Activated CD4-positive, CD25-positive, alpha-beta regulatory T cell treated with anti-CD3 and anti-CD28 coated beads, Interleukin-2, amount 50 U/mL, for 24 hours (primary cell): ENCODE results near the gene CYP2U1.
"Not testable (repeated sequence)": the region's sequence is repeated elsewhere in the genome, so short reads cannot be mapped to it uniquely, and the experiment has no call there.

Source experiments
- ATAC-seq, 2 donors: fragments of 150-1000 bp; cut with Tn5 transposase; one replicate each; pipeline ENCODE4 v1.10.0; 2021; ENCODE audit warnings: mild to moderate bottlenecking in 1 of 2, moderate library complexity in 1 of 2

Gene CYP2U1

DNA sequence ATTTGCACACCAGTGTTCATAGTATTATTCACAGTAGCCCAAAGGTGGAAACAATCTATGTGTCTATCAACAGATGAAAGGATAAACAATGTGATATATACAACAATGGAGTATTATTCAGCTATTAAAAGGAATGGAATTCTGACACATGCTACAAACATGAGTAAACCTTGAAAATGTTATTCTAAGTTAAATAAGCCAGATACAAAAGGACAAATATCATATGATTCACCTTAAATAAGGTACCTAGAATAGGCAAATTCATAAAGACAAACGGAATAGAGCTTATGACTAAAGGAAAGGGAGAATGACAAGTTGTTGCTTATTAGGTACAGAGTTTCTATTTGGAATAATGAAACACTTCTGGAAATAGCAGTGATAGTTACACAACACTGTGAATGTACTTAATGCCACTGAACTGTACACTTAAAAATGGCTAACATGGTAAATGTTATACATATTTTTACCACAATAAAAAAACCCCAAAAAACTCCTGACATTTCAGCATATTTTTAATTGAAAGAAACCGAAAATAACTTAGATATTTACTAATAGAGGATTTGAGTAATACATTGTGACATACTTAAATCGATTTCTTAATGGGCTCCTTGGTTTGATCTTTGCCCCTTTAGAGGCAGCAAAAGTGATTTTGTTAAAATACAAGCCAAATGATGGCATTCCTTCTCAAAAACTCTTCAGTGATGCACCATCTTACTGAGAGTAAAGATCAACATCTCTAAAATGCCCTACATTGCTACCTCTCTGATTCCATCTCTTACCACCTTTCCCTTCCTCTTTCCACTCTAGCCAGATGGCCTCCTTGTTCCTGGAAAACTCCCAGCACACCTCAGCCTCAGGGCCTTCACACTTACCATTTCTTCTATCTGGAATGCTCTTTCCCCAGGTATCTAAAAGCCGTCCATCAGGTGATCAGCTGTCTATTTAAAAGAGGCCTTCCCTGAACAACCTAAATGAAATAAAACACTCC lies 8.6 kb upstream of the CYP2U1 start:
- ATAC-seq = no peak

DNA sequence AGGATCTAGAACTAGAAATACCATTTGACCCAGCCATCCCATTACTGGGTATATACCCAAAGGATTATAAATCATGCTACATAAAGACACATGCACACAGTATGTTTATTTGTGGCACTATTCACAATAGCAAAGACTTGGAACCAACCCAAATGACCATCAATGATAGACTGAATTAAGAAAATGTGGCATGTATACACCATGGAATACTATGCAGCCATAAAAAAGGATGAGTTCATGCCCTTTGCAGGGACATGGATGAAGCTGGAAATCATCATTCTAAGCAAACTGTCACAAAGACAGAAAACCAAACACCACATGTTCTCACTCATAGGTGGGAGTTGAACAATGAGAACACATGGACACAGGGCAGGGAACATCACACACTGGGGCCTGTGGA lies 5.6 kb upstream of the CYP2U1 start:
- ATAC-seq = not testable (repeated sequence)

DNA sequence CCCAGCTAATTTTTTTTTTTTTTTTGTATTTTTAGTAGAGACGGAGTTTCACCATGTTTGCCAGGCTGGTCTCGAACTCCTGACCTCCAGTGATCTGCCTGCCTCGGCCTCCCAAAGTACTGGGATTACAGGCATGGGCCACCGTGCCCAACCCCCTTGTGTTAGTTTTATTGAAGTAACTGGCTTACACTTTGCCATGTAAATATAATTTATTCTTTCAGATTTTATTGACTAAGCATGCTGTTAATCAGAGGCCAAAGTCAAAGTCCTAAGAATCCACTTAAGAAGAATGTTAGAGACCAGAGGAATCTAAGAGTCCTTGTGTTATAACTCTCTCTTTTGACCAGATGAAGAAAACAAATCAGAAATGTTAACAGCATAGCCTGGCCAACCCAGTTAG lies 4.5 kb upstream of the CYP2U1 start:
- ATAC-seq = not testable (repeated sequence)

DNA sequence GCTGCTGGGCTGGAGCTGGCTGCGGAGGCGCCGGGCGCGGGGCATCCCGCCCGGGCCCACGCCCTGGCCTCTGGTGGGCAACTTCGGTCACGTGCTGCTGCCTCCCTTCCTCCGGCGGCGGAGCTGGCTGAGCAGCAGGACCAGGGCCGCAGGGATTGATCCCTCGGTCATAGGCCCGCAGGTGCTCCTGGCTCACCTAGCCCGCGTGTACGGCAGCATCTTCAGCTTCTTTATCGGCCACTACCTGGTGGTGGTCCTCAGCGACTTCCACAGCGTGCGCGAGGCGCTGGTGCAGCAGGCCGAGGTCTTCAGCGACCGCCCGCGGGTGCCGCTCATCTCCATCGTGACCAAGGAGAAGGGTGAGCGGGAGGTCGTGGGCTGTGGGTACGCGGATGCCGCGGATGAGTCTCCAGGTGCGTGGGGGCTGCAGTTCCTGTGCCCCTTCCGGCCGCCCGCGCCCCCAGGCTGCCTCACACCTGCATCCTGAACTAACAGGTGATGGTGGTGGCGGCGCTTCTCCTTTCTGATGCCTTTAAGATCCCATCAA lies 499 bp downstream of the CYP2U1 start:
- ATAC-seq = peak; percentile 12 to 25

DNA sequence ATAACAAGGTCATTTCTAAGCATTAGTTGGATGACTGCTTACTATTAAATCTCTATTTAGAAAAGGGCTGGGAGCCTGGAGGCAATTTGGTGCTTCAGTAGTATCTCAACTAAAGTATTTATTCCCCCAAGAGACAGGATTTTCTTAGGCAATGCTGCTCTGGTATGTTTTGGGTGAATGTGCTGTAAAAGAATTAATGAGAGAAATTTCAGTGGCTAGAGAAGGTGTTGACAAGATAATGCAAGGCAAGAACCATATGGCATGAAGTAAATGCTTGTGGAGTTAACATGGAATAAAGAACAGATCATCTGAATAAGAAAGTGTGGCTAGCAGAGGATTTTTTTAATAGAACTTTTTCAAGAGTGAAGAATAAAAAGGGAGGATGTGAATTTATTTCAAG lies 3.9 kb downstream of the CYP2U1 start:
- no peak for ATAC-seq

DNA sequence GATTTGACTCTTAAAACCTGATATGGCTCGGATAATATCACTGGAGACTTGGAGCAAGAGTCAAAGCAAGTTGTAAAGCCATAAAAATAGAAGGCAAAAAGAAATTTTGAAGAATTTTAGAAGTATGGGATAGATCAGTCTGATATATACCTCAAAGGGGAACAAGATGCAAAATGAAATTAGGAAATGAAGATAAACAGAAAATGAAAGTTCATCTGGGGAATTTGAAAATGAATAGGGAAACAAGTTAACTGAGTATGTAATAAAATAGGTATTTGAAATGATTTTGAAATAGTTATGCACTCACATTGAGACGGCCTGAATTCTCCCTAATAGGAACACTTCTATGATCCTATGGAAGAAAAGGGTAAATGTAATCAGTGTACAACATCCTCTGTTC lies 5.7 kb downstream of the CYP2U1 start:
- ATAC-seq = no peak

DNA sequence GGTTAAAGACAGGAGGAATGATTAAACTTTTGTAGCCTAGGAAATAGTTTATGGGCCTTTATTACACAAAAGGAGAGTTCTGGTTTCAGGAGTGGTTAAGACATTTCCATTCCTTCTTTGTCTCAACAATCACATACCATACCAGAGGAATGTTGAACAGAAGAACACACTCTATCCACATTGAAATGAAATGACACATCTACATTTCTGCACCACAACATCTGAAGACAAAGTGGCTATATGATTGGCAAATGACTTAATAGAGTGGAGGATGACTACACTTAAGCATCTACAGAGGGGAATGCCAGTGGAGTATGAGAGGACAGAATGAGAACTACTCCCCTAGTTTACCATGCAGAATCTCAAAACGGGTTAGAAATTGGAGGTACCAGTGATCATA lies 8.0 kb downstream of the CYP2U1 start:
- no peak for ATAC-seq

DNA sequence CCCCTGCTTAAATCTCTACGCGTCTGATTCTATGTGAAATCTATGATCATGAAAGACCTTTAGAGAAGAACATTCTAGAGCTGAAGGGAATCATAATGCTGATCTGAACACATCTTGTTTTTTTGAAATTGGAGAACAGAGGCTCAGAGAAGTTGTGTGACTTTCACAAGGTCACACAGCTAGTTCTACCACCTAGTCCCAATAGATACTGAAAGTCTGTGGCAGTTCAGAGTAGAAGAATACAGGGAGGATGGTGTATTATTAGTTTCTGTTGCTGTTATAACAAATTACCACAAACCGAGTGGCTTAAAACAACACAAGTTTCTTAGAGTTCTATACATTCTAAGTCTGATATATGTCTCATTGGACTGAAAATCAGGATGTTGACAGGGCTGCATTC lies 14.5 kb downstream of the CYP2U1 start:
- no peak for ATAC-seq

DNA sequence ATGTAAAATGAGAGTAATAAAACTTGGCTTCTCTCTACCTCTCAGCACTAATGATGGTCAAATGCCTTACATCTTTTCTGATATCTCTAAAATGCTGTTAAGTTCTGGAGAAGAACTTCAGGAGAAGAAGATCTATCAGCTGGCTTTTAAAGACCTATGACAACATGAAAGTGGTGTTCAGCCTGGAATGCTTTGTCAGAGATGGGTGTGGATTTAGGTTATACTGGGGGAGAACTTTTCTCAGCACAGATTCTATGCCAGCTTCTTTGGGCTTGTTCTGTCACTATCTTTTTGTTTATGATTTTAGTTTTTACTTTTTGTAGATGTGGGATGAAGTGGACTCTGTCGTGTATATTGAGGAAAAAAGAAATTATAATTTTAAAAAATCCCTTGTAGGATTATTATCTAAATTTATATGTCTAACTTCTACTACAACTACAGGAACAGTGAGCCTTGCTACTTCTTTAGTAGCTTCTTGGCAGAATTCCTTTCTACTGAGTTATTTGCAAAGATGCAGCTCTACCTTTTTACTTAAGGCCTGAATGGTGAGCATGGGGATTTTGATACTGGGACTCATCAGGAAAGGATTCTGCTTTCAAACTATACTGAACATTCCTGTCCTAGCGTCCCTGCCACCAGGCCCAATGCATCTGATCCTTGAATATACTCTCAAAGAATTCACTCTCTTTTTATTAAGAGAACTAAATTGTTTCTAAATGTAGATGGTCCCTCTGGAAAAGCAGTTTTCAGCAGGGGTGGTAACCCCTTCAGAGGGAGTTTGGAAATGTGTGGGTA lies 19.6 kb downstream of the CYP2U1 start:
- ATAC-seq = no peak

DNA sequence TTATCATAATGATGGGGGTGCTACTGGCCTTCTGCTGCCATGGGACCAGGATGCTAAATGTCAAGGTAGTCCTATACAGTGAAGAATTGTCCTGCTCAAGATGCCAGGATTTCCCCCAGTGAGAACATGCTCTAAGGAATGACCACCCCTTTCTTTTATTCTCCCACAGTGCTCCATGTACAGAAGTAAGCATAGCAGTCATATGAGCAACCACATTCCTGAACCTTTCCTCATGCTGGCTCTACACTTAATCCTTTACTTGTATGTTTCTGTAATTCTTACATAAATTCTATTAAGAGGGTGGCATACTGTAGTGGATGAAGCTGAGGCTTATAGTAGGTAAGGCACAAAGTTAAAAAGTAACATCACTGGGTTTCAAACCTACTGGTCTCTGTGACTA lies 20.2 kb downstream of the CYP2U1 start:
- ATAC-seq = no peak

DNA sequence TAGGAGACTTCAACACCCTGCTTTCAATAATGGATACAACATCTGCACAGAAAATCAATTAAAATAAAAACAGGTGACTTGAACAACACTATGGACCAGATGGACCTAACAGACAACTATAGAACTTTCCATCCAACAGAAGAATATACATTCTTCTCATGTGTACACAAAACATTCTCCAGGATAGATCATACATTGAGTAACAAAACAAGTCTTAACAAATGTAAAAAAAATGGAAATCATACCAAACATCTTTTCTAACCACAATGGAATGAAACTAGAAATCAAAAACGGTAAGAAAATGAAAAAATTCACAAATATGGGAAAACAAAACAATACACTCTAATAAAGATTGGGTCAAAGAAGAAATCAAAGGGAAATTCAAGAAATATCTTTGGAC lies 24.7 kb downstream of the CYP2U1 start:
- ATAC-seq = no peak

DNA sequence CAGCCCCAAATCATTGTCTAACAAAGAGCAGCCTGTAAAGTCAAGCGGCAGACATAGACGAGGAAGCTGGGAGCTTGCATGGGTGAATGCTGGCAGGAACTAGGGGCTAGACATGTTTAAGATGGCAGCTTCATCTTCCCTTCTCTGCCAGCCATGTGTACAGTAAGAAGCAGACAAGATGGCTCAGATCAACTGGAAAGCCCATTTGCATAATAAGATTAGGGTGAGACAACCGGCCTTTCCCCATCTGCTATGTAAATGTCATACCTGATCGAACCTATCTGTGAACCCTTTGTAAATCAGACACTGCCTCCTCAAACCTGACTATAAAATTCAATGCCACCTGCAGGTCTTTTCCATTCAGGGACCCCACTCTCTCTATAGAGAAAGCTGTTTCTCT lies 35.6 kb downstream of the CYP2U1 start:
- ATAC-seq = no peak

DNA sequence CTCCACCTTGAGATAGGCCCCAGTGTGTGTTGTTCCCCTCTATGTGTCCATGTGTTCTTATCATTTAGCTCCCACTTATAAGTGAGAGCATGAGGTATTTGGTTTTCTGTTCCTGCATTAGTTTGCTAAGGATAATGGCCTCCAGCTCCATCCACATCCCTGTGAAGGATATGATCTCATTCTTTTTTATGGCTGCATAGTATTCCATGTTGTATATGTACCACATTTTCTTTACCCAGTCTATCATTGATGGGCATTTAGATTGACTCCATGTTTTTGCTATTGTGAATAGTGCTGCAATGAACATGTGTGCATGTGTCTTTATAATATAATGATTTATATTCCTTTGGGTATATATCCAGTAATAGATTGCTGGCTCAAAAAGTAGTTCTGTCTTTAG lies 36.2 kb downstream of the CYP2U1 start:
- not testable (repeated sequence) for ATAC-seq

DNA sequence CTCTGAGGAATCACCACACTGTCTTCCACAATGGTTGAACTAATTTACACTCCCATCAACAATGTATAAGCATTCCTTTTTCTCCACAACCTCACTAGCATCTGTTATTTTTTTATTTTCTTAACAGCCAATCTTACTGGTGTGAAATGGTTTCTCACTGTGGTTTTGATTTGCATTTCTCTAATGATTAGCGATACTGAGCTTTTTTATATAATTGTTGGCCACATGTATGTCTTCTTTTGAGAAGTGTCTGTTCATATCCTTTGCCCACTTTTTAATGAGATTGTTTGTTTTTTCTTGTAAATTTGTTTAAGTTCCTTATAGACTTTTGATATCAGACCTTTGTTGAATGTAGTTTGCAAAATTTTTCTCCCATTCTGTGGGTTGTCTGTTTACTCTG lies 36.6 kb downstream of the CYP2U1 start:
- not testable (repeated sequence) for ATAC-seq

DNA sequence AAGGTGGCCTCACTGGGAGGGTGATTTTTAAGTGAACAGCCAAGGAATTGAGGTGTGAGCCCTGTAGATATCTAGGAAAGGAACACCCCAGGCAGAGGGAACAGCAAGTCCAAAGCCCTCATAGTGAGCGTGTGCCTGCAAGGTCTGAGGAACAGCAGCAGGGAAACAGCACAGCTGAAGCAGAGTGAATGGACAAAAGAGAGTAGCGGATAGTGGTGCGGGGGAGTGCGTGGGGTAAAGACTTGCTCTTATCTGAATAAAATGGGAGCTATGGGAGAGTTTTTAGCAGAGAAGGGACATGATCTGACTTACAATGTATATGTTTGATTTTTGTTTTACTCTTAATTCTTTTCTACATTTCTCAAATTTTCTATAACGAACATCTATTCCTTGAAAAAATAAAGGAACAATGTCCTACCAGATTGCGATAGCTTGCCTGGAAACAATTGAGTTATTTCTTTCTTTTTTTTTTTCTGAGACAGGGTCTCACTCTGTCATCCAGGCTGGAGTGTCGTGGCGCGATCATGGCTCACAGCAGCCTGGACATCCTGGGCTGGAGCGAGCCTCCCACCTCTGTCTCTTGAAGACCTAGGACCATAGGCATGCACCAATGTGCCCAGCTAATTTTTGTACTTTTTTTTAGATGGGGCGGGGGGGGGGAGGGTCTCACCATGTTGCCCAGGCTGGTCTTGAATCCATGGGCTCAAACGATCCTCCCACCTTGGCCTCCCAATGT lies 38.9 kb downstream of the CYP2U1 start:
- no peak for ATAC-seq

DNA sequence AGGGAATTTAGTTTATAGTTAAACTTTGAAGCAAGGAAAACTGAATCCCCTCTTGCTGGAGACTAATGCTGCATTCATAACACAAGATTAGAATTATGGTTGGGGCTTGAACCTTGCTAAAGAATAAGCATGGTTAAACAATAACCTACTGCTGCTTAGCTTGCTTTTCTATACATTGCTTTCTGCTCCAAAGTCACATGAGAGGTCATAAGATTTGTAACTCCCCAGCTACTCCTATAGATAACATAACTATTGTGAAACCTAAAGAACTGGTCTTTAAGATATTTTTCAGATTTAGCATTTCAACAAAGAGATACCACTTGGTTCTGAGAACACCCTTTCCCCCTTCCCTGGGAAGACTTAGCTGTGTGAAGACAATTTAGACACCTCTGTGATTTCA lies 41.3 kb downstream of the CYP2U1 start:
- no peak for ATAC-seq

DNA sequence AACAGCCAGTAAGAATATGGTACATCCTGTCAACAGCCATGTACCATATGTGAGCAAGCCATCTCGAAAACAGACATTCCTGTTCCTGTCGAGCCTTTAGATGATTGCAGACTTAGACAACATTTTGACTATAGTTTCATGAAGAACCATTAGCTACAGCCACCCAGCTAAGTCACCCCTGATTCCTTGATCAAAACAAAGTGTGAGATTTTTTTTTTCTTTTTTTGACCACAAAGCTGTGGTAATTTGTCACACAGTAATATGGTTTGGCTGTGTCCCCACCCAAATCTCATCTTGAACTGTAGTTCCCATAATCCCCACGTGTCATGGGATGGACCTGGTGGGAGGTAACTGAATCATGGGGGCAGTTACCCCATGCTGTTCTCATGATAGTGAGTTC lies 43.2 kb downstream of the CYP2U1 start:
- ATAC-seq = no peak

DNA sequence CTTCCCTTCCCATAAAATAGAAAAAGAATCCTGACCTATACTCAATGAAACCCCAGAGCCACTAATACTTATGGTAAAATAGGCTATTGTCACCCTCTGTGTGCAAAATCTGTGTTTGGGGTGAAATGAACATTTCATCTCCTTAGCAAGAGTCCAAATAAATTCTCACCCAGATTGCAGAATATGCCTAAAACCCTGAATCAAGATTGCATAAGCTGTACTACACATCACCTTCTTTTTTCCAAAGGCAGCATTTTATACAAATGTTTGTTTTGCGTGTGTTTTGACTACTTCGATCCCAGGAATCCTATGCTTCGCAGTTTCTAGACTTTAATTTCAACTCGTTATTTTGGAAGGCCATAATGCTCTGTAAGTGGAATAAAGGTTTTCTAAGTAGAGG lies 46.1 kb downstream of the CYP2U1 start:
- no peak for ATAC-seq

DNA sequence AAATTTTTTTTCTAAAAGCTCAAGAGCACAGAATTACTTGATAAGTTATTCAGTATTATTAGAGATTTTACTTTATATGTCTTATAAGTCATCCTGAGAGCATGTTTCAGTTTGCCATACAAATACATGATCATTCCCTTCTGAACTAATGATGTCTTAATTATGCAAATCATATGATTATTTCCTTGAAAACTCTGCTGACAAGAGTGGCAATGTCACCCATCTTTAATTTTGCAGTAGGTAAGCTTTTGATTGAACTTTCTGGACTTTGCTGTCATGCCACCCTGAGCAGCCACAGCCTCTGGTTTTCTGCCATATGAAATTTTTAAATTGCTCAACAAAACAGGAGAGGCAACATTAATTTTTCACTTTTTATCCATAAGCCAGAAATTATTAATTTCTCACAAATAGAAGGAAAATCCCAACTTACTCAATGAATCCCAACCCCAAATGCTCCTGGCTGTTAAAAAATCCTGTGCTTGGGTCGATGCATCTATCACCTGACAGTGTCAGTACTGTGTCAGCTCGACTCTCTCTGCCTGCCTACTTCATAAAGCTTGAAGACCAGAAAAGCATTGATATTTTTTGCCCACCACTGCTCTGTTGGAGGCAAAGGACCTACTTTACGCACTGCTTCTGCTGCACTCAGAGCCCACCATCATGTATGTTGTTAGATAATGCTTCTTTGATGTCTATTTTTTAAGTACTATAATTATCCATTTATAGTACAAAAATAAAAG lies 46.8 kb downstream of the CYP2U1 start:
- ATAC-seq = no peak

DNA sequence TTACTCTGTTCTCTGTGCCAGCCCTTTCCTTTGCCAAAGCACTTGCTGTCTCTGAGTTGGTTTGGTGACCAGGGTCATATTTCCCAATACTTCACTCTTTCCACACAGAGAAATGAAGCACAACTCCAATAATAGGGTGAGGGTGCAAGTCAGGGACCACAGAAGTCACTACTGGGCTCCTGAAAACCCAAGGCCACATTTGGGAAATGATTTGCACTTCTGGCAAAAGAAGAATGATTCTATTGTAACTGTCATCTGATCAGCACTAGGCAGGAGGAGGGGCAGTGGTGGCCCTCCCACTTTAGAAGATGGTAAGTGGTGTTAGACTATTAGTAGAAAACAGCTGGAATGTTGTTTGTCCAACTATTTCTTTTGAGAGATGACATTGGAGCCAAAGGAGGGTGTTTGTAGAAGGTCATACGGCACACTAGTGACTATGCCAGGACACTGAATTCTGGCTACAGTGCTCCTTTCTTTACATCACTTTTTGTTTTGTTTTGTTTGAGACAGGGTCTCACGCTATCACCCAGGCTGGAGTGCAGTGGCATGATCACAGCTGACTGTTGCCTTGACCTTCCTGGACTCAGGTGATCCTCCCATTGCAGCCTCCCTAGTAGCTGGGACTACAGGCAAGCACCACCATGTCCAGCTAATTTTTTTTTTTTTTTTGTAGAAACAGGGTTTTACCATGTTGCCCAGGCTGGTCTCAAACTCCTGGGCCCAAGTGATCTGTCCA lies 47.5 kb downstream of the CYP2U1 start:
- no peak for ATAC-seq
